Upper lobe of left lung (tissue), 6 donors: ENCODE data around the gene WNT2B. TPM values are rescaled to one million over a fixed set of nuclear protein-coding genes. Genes with fewer than 3 reads are reported as not detected.

Experiments used
- ATAC-seq, 2 donors: fragments of 200-7000 bp; cut with Tn5 transposase; one replicate each; pipeline ENCODE4 v1.9.1; 2022; ENCODE audit warnings: mild to moderate bottlenecking in 2 of 2, moderate library complexity in 2 of 2; ENCODE audit not compliant: low FRiP score in 2 of 2
- DNase-seq, 2 donors: peaks; one replicate each; pipeline ENCODE4 v3.0.0-alpha.2; 2019 to 2020
- H3K27ac ChIP-seq, 4 donors: fragments of 200-600 bp; sonication (generic); one replicate each; pipeline ENCODE4 v1.5.1; 2016 to 2019
- H3K27me3 ChIP-seq, 4 donors: fragments of 200-600 bp; sonication (generic); one replicate each; pipeline ENCODE4 v1.5.1; 2017 to 2019
- H3K36me3 ChIP-seq, 4 donors: fragments of 200-600 bp; sonication (generic); one replicate each; pipeline ENCODE4 v1.5.1; 2016 to 2019
- H3K4me1 ChIP-seq, 4 donors: fragments of 200-600 bp; sonication (generic); one replicate each; pipeline ENCODE4 v1.5.1; 2018 to 2019
- H3K4me3 ChIP-seq, 4 donors: fragments of 200-600 bp; sonication (generic); one replicate each; pipeline ENCODE4 v1.5.1; 2017 to 2019; ENCODE audit warnings: mild to moderate bottlenecking in 2 of 4, moderate library complexity in 1 of 4
- H3K9me3 ChIP-seq, 4 donors: fragments of 200-600 bp; sonication (generic); one replicate each; pipeline ENCODE4 v1.5.1; 2018 to 2019
- EP300 ChIP-seq, 4 donors: sonication (generic); formaldehyde crosslinking; IDR thresholded peaks; one replicate each; pipeline ENCODE4 v1.5.1; 2017; ENCODE audit warnings: antibody characterized with exemption in 4 of 4, control low read depth in 2 of 4
- POLR2A ChIP-seq, 4 donors: fragments of 450-650 bp; IDR thresholded peaks; one replicate each; pipeline ENCODE4 v1.5.1; 2016 to 2017; ENCODE audit warnings: antibody characterized with exemption in 4 of 4, mild to moderate bottlenecking in 2 of 4
- POLR2AphosphoS5 ChIP-seq, 2 donors: sonication (generic); formaldehyde crosslinking; IDR thresholded peaks; one replicate each; pipeline ENCODE4 v1.5.1; 2017; ENCODE audit warnings: antibody characterized with exemption in 2 of 2
- WGBS, 2 donors: methylation state at CpG; one replicate each; pipeline ENCODE4 v1.1.5; 2017 to 2018; 5-methylcytosine and 5-hydroxymethylcytosine counted together
- total RNA-seq, 6 donors: library from RNA; depleted of rRNA in 4 of 6; stranded (reverse); fragments of >200 nt in 4 of 6; gene quantifications; one replicate each; pipeline versions ENCODE4 v1.1.0 to v1.2.1, GENCODE V29; 2016 to 2021
- TF ChIP-seq, protein P1 (sequence below), 6 experiments: fragments of 450-650 bp in 4 of 6; fragments of 200-600 bp in 2 of 6; sonication (generic) in 2 of 6; IDR thresholded peaks; one replicate each; pipeline ENCODE4 v1.5.1; 2016 to 2019; ENCODE audit warnings: antibody characterized with exemption in 6 of 6
- donor health status: DM: no; HTN: no; CAD: no; lungs with moderate emphysema.
- donor health status: DM: no; HTN: yes; CAD: no; lungs with severe emphysema.

WNT2B gene
- total RNA-seq, 6 donors from 2014 or later = 4.5 to 19.9 (median 9.5) TPM

DNA sequence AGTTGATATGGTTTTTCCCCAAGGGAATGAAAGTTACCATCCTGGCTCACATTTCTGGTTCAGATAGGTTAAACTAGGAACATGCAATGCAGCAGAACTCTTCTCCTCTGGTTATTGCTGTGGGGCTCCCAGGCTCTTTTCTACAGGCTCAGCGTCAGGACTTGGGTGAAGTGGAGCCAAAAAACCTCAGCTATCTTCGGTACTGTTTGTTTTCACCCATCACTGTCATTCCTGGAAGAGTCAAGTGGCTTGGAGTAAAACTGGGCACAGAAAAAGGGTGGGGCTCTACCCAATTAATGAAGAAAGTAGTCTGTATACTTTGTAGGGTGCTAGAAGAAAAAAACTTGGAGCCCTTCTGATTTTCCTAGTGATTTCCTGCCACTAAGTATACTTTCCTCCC, 9.4 kb downstream of the WNT2B start:
- no peak overlapping the region for H3K27ac ChIP-seq
- no peak for TF ChIP-seq POLR2AphosphoS5 (IDR thresholded peaks at IDR 0.05)
- no peak for TF ChIP-seq EP300 (IDR thresholded peaks at IDR 0.05)
- TF ChIP-seq, protein P1, sequence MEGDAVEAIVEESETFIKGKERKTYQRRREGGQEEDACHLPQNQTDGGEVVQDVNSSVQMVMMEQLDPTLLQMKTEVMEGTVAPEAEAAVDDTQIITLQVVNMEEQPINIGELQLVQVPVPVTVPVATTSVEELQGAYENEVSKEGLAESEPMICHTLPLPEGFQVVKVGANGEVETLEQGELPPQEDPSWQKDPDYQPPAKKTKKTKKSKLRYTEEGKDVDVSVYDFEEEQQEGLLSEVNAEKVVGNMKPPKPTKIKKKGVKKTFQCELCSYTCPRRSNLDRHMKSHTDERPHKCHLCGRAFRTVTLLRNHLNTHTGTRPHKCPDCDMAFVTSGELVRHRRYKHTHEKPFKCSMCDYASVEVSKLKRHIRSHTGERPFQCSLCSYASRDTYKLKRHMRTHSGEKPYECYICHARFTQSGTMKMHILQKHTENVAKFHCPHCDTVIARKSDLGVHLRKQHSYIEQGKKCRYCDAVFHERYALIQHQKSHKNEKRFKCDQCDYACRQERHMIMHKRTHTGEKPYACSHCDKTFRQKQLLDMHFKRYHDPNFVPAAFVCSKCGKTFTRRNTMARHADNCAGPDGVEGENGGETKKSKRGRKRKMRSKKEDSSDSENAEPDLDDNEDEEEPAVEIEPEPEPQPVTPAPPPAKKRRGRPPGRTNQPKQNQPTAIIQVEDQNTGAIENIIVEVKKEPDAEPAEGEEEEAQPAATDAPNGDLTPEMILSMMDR (IDR thresholded peaks at IDR 0.05) = no peak
- no peak for TF ChIP-seq POLR2A (IDR thresholded peaks at IDR 0.05)
- WGBS, 2 donors = 64 to 68% methylated on average over 2 of the region's 2 CpGs

GRCh38 chr1:112520166-112520565, 11.4 kb downstream of the WNT2B start:
- 70 to 83% methylated on average over 9 of the region's 9 CpGs for WGBS, 2 donors
- Histone ChIP-seq H3K9me3 (no peaks in the 10 kb centered on the region), H3K27me3 (no peaks in the 10 kb centered on the region), H3K36me3 (peaks cover 0 to 30% (median 5%) of the 10 kb centered on the region in 4 donors), H3K4me1 (peaks cover 0 to 9% (median 0%) of the 10 kb centered on the region in 4 donors), H3K4me3 (no peak overlapping the region), H3K27ac (no peak overlapping the region)
- TF ChIP-seq EP300 (IDR thresholded peaks at IDR 0.05) (no peak), POLR2A (IDR thresholded peaks at IDR 0.05) (no peak), POLR2AphosphoS5 (IDR thresholded peaks at IDR 0.05) (no peak)
- TF ChIP-seq, protein P1 (IDR thresholded peaks at IDR 0.05) = no peak
- no peak for DNase-seq
- no peak for ATAC-seq

More for the DNA sequence above, 9.4 kb downstream of the WNT2B start:
- Histone ChIP-seq H3K36me3 (peaks cover 0 to 21% (median 0%) of the 10 kb centered on the region in 4 donors), H3K9me3 (no peaks in the 10 kb centered on the region), H3K27me3 (no peaks in the 10 kb centered on the region), H3K4me3 (no peak overlapping the region), H3K4me1 (peaks cover 0 to 16% (median 2%) of the 10 kb centered on the region in 4 donors)
- DNase-seq (no peak), ATAC-seq (no peak)

GRCh38 chr1:112522621-112523020, 13.9 kb downstream of the WNT2B start:
- Histone ChIP-seq H3K9me3 (no peaks in the 10 kb centered on the region), H3K4me3 (no peak overlapping the region), H3K4me1 (no peaks in the 10 kb centered on the region), H3K36me3 (peaks cover 0 to 41% (median 13%) of the 10 kb centered on the region in 4 donors), H3K27ac (no peak overlapping the region), H3K27me3 (no peaks in the 10 kb centered on the region)
- TF ChIP-seq POLR2A (IDR thresholded peaks at IDR 0.05) = no peak
- DNase-seq (no peak), ATAC-seq (peak in 1 of 2 donors; percentile 40)
- WGBS, 2 donors = 92 to 100% methylated on average over 1 of the region's 1 CpG

DNA sequence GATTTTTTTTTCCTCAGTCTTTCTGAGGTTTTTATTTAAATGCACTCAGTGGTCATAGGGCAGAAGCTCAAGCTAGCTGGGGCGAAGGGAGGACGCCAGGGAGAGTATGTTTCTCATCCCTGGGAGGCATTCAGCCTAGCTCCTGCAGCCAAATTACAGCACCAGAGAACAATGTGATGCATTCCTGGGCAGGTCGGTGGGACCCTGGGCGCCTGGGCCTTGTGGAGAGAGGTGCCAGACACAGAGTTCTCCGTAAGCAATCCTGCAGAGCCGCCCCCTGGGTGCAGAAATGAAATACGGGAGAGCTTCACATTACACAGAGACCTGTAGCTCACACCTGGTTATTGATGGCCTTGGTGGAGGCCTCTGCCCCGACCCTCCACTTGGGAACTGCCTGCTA, 15.5 kb downstream of the WNT2B start:
- Histone ChIP-seq H3K4me1 (no peaks in the 10 kb centered on the region), H3K36me3 (peaks cover 0 to 42% (median 16%) of the 10 kb centered on the region in 4 donors), H3K27me3 (no peaks in the 10 kb centered on the region), H3K9me3 (no peaks in the 10 kb centered on the region), H3K4me3 (no peak overlapping the region), H3K27ac (no peak overlapping the region)
- DNase-seq (peak in 1 of 2 donors; percentile 30), ATAC-seq (peak in 1 of 2 donors; percentile 39)
- WGBS, 2 donors = 82 to 84% methylated on average over 5 to 8 of the region's 8 CpGs
- TF ChIP-seq, protein P1 (IDR thresholded peaks at IDR 0.05) = no peak
- TF ChIP-seq POLR2AphosphoS5 (IDR thresholded peaks at IDR 0.05) (no peak), POLR2A (IDR thresholded peaks at IDR 0.05) (no peak), EP300 (IDR thresholded peaks at IDR 0.05) (no peak)

DNA sequence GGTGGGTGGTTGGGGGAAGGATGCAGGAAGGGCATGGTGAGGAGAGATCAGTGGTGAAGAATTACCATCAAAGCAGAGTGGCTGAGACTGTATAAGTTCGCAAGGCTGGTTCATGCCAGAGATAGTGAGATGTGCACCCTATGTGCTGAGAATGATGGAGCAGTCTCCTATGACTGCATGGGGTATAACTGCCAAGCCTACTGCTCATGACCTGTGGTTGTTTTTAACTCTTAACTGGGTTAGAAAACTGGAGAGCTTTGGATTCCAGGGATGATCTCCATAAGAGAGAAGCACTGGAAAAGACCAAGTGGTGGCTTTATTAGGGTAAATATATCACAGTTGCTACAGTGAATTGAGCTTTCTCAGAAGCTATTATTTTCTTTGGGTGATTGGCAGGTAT, 16.2 kb downstream of the WNT2B start:
- H3K27ac ChIP-seq = no peak overlapping the region
- H3K36me3 ChIP-seq = peaks cover 0 to 42% (median 16%) of the 10 kb centered on the region in 4 donors
- H3K9me3 ChIP-seq = no peaks in the 10 kb centered on the region
- no peaks in the 10 kb centered on the region for H3K27me3 ChIP-seq
- no peaks in the 10 kb centered on the region for H3K4me1 ChIP-seq
- DNase-seq = no peak
- no peak for ATAC-seq
- TF ChIP-seq POLR2A (IDR thresholded peaks at IDR 0.05) (no peak), EP300 (IDR thresholded peaks at IDR 0.05) (no peak), POLR2AphosphoS5 (IDR thresholded peaks at IDR 0.05) (no peak)
- TF ChIP-seq, protein P1 (IDR thresholded peaks at IDR 0.05) = no peak
- 100% methylated on average over 1 of the region's 1 CpG for WGBS, 2 donors
- H3K4me3 ChIP-seq = no peak overlapping the region
